Gastrocnemius medialis (tissue), 4 donors: ENCODE results near the gene ENOX1.

Experiments
- CTCF ChIP-seq, 5 experiments: fragments of 450-650 bp in 3 of 5; fragments of 200-600 bp in 2 of 5; sonication (generic) in 2 of 5; IDR thresholded peaks in 4 of 5; conservative IDR thresholded peaks in 1 of 5; 1 replicate in 4 of 5; 2 replicates in 1 of 5; pipeline ENCODE4 v1.5.1; 2016 to 2019; ENCODE audit warnings: antibody characterized with exemption in 5 of 5, mild to moderate bottlenecking in 3 of 5, moderate library complexity in 3 of 5
- POLR2A ChIP-seq, 2 donors: fragments of 450-650 bp; IDR thresholded peaks; one replicate each; pipeline ENCODE4 v1.6.1; 2017; ENCODE audit warnings: antibody characterized with exemption in 2 of 2, mild to moderate bottlenecking in 2 of 2, moderate library complexity in 2 of 2

GRCh38 chr13:43422116-43422515, 364.7 kb downstream of the ENOX1 start:
- no peak for TF ChIP-seq CTCF (IDR thresholded peaks at IDR 0.05 in 4 of 5, conservative IDR thresholded peaks at IDR 0.05 in 1 of 5)
- TF ChIP-seq POLR2A (IDR thresholded peaks at IDR 0.05) = no peak
